H9 (cell line): ENCODE results near the gene SERPINA5. TPM values are rescaled to one million over a fixed set of nuclear protein-coding genes. Genes with fewer than 3 reads are reported as not detected.

Experiments
- DNase-seq: peaks from one replicate; pipeline ENCODE4 v3.0.0-alpha.2; 2017
- H2AFZ ChIP-seq: one replicate; pipeline ENCODE4 v1.6.1; 2013; ENCODE audit warnings: mild to moderate bottlenecking, low read length, control low read depth, moderate library complexity
- H2AK5ac ChIP-seq: 2 replicates; pipeline ENCODE4 v1.6.1; 2013; ENCODE audit warnings: low read length, control low read depth, mixed read lengths; ENCODE audit not compliant: insufficient read length
- H2BK120ac ChIP-seq: one replicate; pipeline ENCODE4 v1.6.1; 2013; ENCODE audit warnings: low read depth, mild to moderate bottlenecking, low read length, control low read depth, inconsistent platforms; ENCODE audit not compliant: poor library complexity, severe bottlenecking
- H2BK12ac ChIP-seq: 2 replicates; pipeline ENCODE4 v1.6.1; 2013; ENCODE audit warnings: low read length, control low read depth, mixed read lengths, low read depth; ENCODE audit not compliant: insufficient read length
- H2BK15ac ChIP-seq: 2 replicates; pipeline ENCODE4 v1.6.1; 2013; ENCODE audit warnings: low read depth, low read length, control low read depth
- H2BK20ac ChIP-seq: one replicate; pipeline ENCODE4 v1.6.1; 2013; ENCODE audit warnings: low read depth, mild to moderate bottlenecking, low read length, control low read depth, inconsistent platforms; ENCODE audit not compliant: poor library complexity, severe bottlenecking
- H2BK5ac ChIP-seq: 2 replicates; pipeline ENCODE4 v1.6.1; 2013; ENCODE audit warnings: low read length, control low read depth, mixed read lengths; ENCODE audit not compliant: insufficient read length
- H3K14ac ChIP-seq: 2 replicates; pipeline ENCODE4 v1.6.1; 2013; ENCODE audit warnings: low read length, control low read depth; ENCODE audit not compliant: insufficient read depth
- H3K18ac ChIP-seq: 2 replicates; pipeline ENCODE4 v1.6.1; 2013; ENCODE audit warnings: low read depth, mild to moderate bottlenecking, mixed read lengths, low read length, control low read depth; ENCODE audit not compliant: insufficient read length
- H3K23ac ChIP-seq: 2 replicates; pipeline ENCODE4 v1.6.1; 2013; ENCODE audit warnings: low read length, control low read depth, mixed read lengths, low read depth; ENCODE audit not compliant: insufficient read length
- H3K23me2 ChIP-seq: 2 replicates; pipeline ENCODE4 v1.6.1; 2013; ENCODE audit warnings: low read depth, mild to moderate bottlenecking, mixed read lengths, low read length, control low read depth; ENCODE audit not compliant: insufficient read length, poor library complexity, severe bottlenecking
- H3K27ac ChIP-seq: 2 replicates; pipeline ENCODE4 v1.5.1; 2013; ENCODE audit warnings: low read length, control low read depth, mixed read lengths, low read depth; ENCODE audit not compliant: insufficient read length
- H3K27me3 ChIP-seq: 2 replicates; pipeline ENCODE4 v1.6.1; 2013; ENCODE audit warnings: low read length, control low read depth, inconsistent platforms; ENCODE audit not compliant: insufficient read depth
- H3K4ac ChIP-seq: 2 replicates; pipeline ENCODE4 v1.6.1; 2013; ENCODE audit warnings: low read depth, mild to moderate bottlenecking, control low read depth, inconsistent platforms, low read length, moderate library complexity
- H3K4me1 ChIP-seq: 2 replicates; pipeline ENCODE4 v1.6.1; 2013; ENCODE audit warnings: low read length, control low read depth, inconsistent platforms; ENCODE audit not compliant: insufficient read depth
- H3K4me2 ChIP-seq: 2 replicates; pipeline ENCODE4 v1.6.1; 2013; ENCODE audit warnings: low read length, control low read depth, mixed read lengths; ENCODE audit not compliant: insufficient read length, insufficient read depth
- H3K56ac ChIP-seq: 2 replicates; pipeline ENCODE4 v1.6.1; 2013; ENCODE audit warnings: low read depth, mild to moderate bottlenecking, mixed read lengths, low read length, control low read depth; ENCODE audit not compliant: insufficient read length
- H3K79me1 ChIP-seq: 2 replicates; pipeline ENCODE4 v1.6.1; 2013; ENCODE audit warnings: low read depth, mild to moderate bottlenecking, moderate library complexity, low read length, control low read depth, inconsistent platforms; ENCODE audit not compliant: insufficient read depth, poor library complexity, severe bottlenecking
- H3K79me2 ChIP-seq: 2 replicates; pipeline ENCODE4 v1.6.1; 2013; ENCODE audit warnings: low read length, control low read depth, inconsistent platforms; ENCODE audit not compliant: insufficient read depth
- H3K9ac ChIP-seq: 2 replicates; pipeline ENCODE4 v1.6.1; 2013; ENCODE audit warnings: low read length, control low read depth, mixed read lengths; ENCODE audit not compliant: insufficient read length; ENCODE audit errors: extremely low read depth
- H3K9me3 ChIP-seq: one replicate; pipeline ENCODE4 v1.6.1; 2013; ENCODE audit warnings: low read depth, low read length, inconsistent platforms; ENCODE audit not compliant: control insufficient read depth
- H3T11ph ChIP-seq: one replicate; pipeline ENCODE4 v1.6.1; 2013; ENCODE audit warnings: mild to moderate bottlenecking, low read length, control low read depth, inconsistent platforms
- H4K20me1 ChIP-seq: one replicate; pipeline ENCODE4 v1.6.1; 2013; ENCODE audit not compliant: control insufficient read depth, insufficient read length, insufficient read depth
- H4K5ac ChIP-seq: 2 replicates; pipeline ENCODE4 v1.6.1; 2013; ENCODE audit warnings: low read depth, mild to moderate bottlenecking, mixed read lengths, low read length, control low read depth; ENCODE audit not compliant: insufficient read length
- H4K8ac ChIP-seq: replicated peaks from 2 replicates; pipeline ENCODE4 v1.6.1; 2013; ENCODE audit warnings: low read length, control low read depth, mixed read lengths, low read depth; ENCODE audit not compliant: insufficient read length
- H4K91ac ChIP-seq: 2 replicates; pipeline ENCODE4 v1.6.1; 2013; ENCODE audit warnings: low read depth, mild to moderate bottlenecking, moderate library complexity, mixed read lengths, low read length, control low read depth; ENCODE audit not compliant: insufficient read length
- H3K27ac Mint-ChIP-seq, 3 experiments: 2 replicates in 2 of 3; 3 replicates in 1 of 3; pipeline ENCODE4 v1.8.0; 2020 to 2021; ENCODE audit warnings: mixed read lengths in 3 of 3, mild to moderate bottlenecking in 1 of 3, moderate library complexity in 1 of 3
- H3K27me3 Mint-ChIP-seq: 2 replicates; pipeline ENCODE4 v1.8.0; 2021; ENCODE audit warnings: low read depth, mild to moderate bottlenecking, moderate library complexity, mixed read lengths
- H3K36me3 Mint-ChIP-seq, 3 experiments: 2 replicates in 2 of 3; 3 replicates in 1 of 3; pipeline ENCODE4 v1.8.0; 2020 to 2021; ENCODE audit warnings: low read depth in 3 of 3, mixed read lengths in 3 of 3; ENCODE audit not compliant: insufficient read depth in 1 of 3
- H3K4me1 Mint-ChIP-seq, 2 experiments: 2 replicates each; pipeline ENCODE4 v1.8.0; 2020; ENCODE audit warnings: mixed read lengths in 2 of 2
- H3K4me3 Mint-ChIP-seq, 2 experiments: 2 replicates in 1 of 2; 3 replicates in 1 of 2; pipeline ENCODE4 v1.8.0; 2020 to 2021; ENCODE audit warnings: mild to moderate bottlenecking in 2 of 2, mixed read lengths in 2 of 2, moderate library complexity in 1 of 2
- H3K9me3 Mint-ChIP-seq, 2 experiments: 2 replicates in 1 of 2; 3 replicates in 1 of 2; pipeline ENCODE4 v1.8.0; 2020; ENCODE audit warnings: mild to moderate bottlenecking in 2 of 2, mixed read lengths in 2 of 2, moderate library complexity in 1 of 2
- whole genome bisulfite sequencing: extraction: QIAGEN DNeasy Blood & Tissue Kit; methylation state at CpG from one replicate; pipeline ENCODE4 v1.1.7; 2013; ENCODE audit warnings: missing lambda C conversion rate, low lambda C conversion rate, mixed read lengths; ENCODE audit not compliant: insufficient read length; ENCODE audit errors: extremely low coverage; 5-methylcytosine and 5-hydroxymethylcytosine counted together
- total RNA-seq: library from RNA; stranded (reverse); gene quantifications from 2 replicates; pipeline ENCODE4 v1.2.1, GENCODE V29; 2021
- TF ChIP-seq, protein P1 (sequence below): fragments of 200-600 bp; sonication (generic); conservative IDR thresholded peaks from 3 replicates; pipeline ENCODE4 v1.8.0; 2021; ENCODE audit warnings: antibody characterized with exemption, mild to moderate bottlenecking

SERPINA5 gene
- total RNA-seq, 1 experiment from 2014 or later = 1.1 TPM

DNA sequence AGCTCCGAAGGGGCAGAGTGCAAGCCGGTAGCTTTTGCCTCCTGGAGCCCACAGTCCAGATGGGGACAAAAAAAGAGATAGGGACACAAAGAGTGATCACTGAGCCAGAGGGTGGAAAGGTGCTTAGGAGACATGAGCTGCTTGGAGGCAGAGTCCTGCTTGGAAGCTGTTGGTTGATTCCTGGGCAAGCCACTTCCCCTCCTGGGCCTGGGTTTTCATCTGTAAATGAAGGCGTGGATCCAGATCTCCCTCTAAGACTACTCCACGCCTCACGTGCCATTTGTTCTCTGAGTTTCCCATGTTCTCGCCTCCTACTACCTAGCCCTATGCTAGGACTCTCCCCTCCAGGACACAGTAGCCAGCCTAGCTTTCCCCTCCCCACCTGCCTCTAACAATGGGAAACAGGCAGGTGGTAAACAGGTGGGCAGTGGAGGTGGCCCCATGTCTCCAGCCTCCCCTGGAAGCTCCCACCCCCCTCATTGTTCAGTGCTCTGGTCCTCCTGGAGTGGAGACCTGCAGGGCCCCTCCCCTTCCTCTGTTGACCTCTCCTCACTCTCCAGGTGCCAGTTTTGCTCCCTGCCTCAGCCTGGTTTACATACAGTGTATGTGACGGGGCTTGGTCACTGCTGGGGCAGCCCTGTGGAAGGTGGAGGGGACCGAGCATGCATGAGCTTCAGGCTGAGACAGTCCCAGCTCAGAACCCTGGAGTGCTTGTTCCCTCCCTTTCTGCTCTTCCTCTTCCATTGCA lies 34.8 kb downstream of the SERPINA5 start:
- Histone ChIP-seq H3K4ac (no peak overlapping the region), H2BK15ac (no peak overlapping the region), H2BK120ac (no peak overlapping the region), H2BK12ac (no peak overlapping the region), H2BK5ac (no peak overlapping the region), H3K23ac (no peak overlapping the region), H3T11ph (no peak overlapping the region), H4K5ac (no peak overlapping the region), H2BK20ac (no peak overlapping the region), H2AK5ac (no peak overlapping the region), H4K20me1 (no peaks in the 10 kb centered on the region), H3K9ac (no peak overlapping the region), H3K4me1 (no peaks in the 10 kb centered on the region), H4K8ac (no peak overlapping the region), H3K27ac (no peak overlapping the region), H4K91ac (no peak overlapping the region), H3K18ac (no peak overlapping the region), H3K23me2 (no peaks in the 10 kb centered on the region), H3K14ac (no peak overlapping the region; the same call in 1 of the 2 replicates), H3K79me1 (no peaks in the 10 kb centered on the region), H3K79me2 (no peaks in the 10 kb centered on the region), H3K27me3 (no peaks in the 10 kb centered on the region), H3K56ac (no peak overlapping the region), H2AFZ (no peak overlapping the region), H3K9me3 (peaks cover 9% of the 10 kb centered on the region), H3K4me2 (no peak overlapping the region)
- DNase-seq = no peak
- H3K4me3 Mint-ChIP-seq = no peak overlapping the region
- H3K9me3 Mint-ChIP-seq = peaks cover 35 to 40% of the 10 kb centered on the region in 2 experiments
- peaks cover 8 to 14% of the 10 kb centered on the region in 2 experiments for H3K4me1 Mint-ChIP-seq
- TF ChIP-seq, protein P1, sequence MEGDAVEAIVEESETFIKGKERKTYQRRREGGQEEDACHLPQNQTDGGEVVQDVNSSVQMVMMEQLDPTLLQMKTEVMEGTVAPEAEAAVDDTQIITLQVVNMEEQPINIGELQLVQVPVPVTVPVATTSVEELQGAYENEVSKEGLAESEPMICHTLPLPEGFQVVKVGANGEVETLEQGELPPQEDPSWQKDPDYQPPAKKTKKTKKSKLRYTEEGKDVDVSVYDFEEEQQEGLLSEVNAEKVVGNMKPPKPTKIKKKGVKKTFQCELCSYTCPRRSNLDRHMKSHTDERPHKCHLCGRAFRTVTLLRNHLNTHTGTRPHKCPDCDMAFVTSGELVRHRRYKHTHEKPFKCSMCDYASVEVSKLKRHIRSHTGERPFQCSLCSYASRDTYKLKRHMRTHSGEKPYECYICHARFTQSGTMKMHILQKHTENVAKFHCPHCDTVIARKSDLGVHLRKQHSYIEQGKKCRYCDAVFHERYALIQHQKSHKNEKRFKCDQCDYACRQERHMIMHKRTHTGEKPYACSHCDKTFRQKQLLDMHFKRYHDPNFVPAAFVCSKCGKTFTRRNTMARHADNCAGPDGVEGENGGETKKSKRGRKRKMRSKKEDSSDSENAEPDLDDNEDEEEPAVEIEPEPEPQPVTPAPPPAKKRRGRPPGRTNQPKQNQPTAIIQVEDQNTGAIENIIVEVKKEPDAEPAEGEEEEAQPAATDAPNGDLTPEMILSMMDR = no peak
- no CpG with 5 or more reads among the region's 8 CpGs for WGBS
- H3K36me3 Mint-ChIP-seq = peaks cover 2 to 25% (median 14%) of the 10 kb centered on the region in 3 experiments; a peak in 6 of 7 replicates
- no peak overlapping the region; a peak in 1 of 7 replicates for H3K27ac Mint-ChIP-seq
- peaks cover 13% of the 10 kb centered on the region for H3K27me3 Mint-ChIP-seq
